HEK293T (cell line): ENCODE results near the gene TXN2.

Source experiments
- CTCF ChIA-PET: fragments of 350-600 bp; formaldehyde crosslinking; extraction: SDS; loops from one replicate; lab custom pipeline; 2021; ENCODE audit warnings: antibody characterized with exemption, inconsistent platforms; lab: Yijun Ruan, JAX
- POLR2A ChIA-PET: fragments of 350-600 bp; formaldehyde crosslinking; extraction: SDS; loops from one replicate; lab custom pipeline; 2020; ENCODE audit warnings: antibody characterized with exemption, inconsistent platforms; lab: Yijun Ruan, JAX
- DNase-seq: peaks from one replicate; pipeline ENCODE4 v3.0.0; 2012; ENCODE audit warnings: mixed read lengths; ENCODE audit errors: extremely low spot score
- BHLHE40 ChIP-seq: fragments of 450-650 bp; IDR thresholded peaks from 2 replicates; pipeline ENCODE4 v1.6.1; 2016; ENCODE audit warnings: mild to moderate bottlenecking, moderate library complexity, borderline replicate concordance
- CTBP1 ChIP-seq: fragments of 450-650 bp; IDR thresholded peaks from 2 replicates; pipeline ENCODE4 v1.6.1; 2016; ENCODE audit warnings: borderline replicate concordance
- ELF4 ChIP-seq: fragments of 450-650 bp; IDR thresholded peaks from 2 replicates; pipeline ENCODE4 v1.6.1; 2017; ENCODE audit warnings: antibody characterized with exemption
- FOXA1 ChIP-seq: fragments of 450-650 bp; IDR thresholded peaks from 2 replicates; pipeline ENCODE4 v1.6.1; 2016; ENCODE audit warnings: mild to moderate bottlenecking
- FOXK2 ChIP-seq: fragments of 450-650 bp; IDR thresholded peaks from 2 replicates; pipeline ENCODE4 v1.6.1; 2016; ENCODE audit warnings: mild to moderate bottlenecking
- HDGF ChIP-seq: fragments of 450-650 bp; IDR thresholded peaks from 2 replicates; pipeline ENCODE4 v1.6.1; 2017; ENCODE audit warnings: antibody characterized with exemption, borderline replicate concordance
- NFRKB ChIP-seq: fragments of 450-650 bp; IDR thresholded peaks from 2 replicates; pipeline ENCODE4 v1.6.1; 2016; ENCODE audit warnings: mild to moderate bottlenecking, moderate library complexity
- PKNOX1 ChIP-seq: fragments of 450-650 bp; IDR thresholded peaks from 2 replicates; pipeline ENCODE4 v1.6.1; 2016
- SP1 ChIP-seq: fragments of 450-650 bp; IDR thresholded peaks from 2 replicates; pipeline ENCODE4 v1.6.1; 2017
- SUZ12 ChIP-seq: fragments of 450-650 bp; IDR thresholded peaks from 2 replicates; pipeline ENCODE4 v1.6.1; 2016; ENCODE audit warnings: mild to moderate bottlenecking
- TARDBP ChIP-seq: fragments of 450-650 bp; IDR thresholded peaks from 2 replicates; pipeline ENCODE4 v1.6.1; 2016
- ZNF384 ChIP-seq: fragments of 450-650 bp; IDR thresholded peaks from 2 replicates; pipeline ENCODE4 v1.6.1; 2016

Gene TXN2

GRCh38 chr22:36419177-36419911 is 62.1 kb downstream of the TXN2 start:
- ChIA-PET POLR2A (interaction anchor here (3.1 kb wide), 1 partner anchor 9 kb away, joined by 14 read pairs; no protein-coding TSS in a partner anchor), CTCF (no interaction called here)
- no peak for DNase-seq
- TF ChIP-seq CTBP1, result no peak
- TF ChIP-seq ZNF384, result peak; percentile 53; the same call in 1 of the 2 replicates

- TF ChIP-seq HDGF (no peak), ELF4 (no peak), FOXK2 (no peak), FOXA1 (no peak), TARDBP (no peak), PKNOX1 (no peak), SP1 (no peak), NFRKB (no peak), BHLHE40 (no peak), ZNF384 (no peak), SUZ12 (no peak)
- POLR2A ChIA-PET, result no interaction called here
- CTCF ChIA-PET, result no interaction called here
- DNase-seq, result no peak
Measured at GRCh38 chr22:36417281-36417686, 64.2 kb downstream of the TXN2 start.
